GM12878 (cell line): ENCODE data around the gene MAP7. TPM values are rescaled to one million over a fixed set of nuclear protein-coding genes. Genes with fewer than 3 reads are reported as not detected.
A peak's percentile ranks its signal among the peaks of the same experiment; 100 is the strongest.

Experiments
- ATAC-seq: fragments of 200-7000 bp; cut with Tn5 transposase; 3 replicates; pipeline ENCODE4 v1.9.1; 2020; ENCODE audit warnings: mild to moderate bottlenecking, moderate library complexity
- BruUV-seq: library from RNA; stranded (reverse); fragments of 400-500 nt; replicated peaks from 2 replicates; lab custom pipeline; 2021; lab: Mats Ljungman, UMichigan
- CTCF ChIA-PET: fragments of 300-600 bp; sonication (Branson Sonifier 250); formaldehyde crosslinking; extraction: SDS; loops from one replicate; lab custom pipeline; 2021; ENCODE audit warnings: inconsistent platforms; lab: Yijun Ruan, JAX
- POLR2A ChIA-PET: fragments of 350-600 bp; formaldehyde crosslinking; extraction: SDS; loops from one replicate; lab custom pipeline; 2021; ENCODE audit warnings: inconsistent platforms; lab: Charles Lee
- RAD21 ChIA-PET: fragments of 300-600 bp; sonication (Branson Sonifier 250); formaldehyde crosslinking; loops from one replicate; lab custom pipeline; 2023; ENCODE audit warnings: antibody characterized with exemption; ENCODE audit not compliant: unreplicated experiment; lab: Charles Lee
- SMC1A ChIA-PET: fragments of 300-600 bp; sonication (Branson Sonifier 250); formaldehyde crosslinking; loops from one replicate; lab custom pipeline; 2023; ENCODE audit not compliant: unreplicated experiment, uncharacterized antibody; lab: Charles Lee
- DNase-seq: peaks from one replicate; pipeline ENCODE4 v3.0.0-alpha.2; 2011; ENCODE audit warnings: low read depth, low spot score
- FAIRE-seq: peaks from 3 replicates; lab custom pipeline; 2011; peaks lifted over from hg19 to GRCh38; lab: Jason Lieb, UNC
- H2AFZ ChIP-seq: 2 replicates; pipeline ENCODE4 v1.6.0; 2011; ENCODE audit warnings: low read depth, low read length, control low read depth; ENCODE audit not compliant: control insufficient read depth
- H3K27ac ChIP-seq: 2 replicates; pipeline ENCODE4 v1.5.1; 2011; ENCODE audit warnings: control low read depth; ENCODE audit not compliant: control insufficient read depth, insufficient read depth
- H3K27me3 ChIP-seq, 2 experiments: replicated peaks in 1 of 2; 2 replicates each; pipeline versions ENCODE4 v1.6.0 to v1.6.1; 2011; ENCODE audit warnings: low read length in 1 of 2; ENCODE audit not compliant: control insufficient read depth in 2 of 2, insufficient read depth in 2 of 2
- H3K36me3 ChIP-seq, 2 experiments: 2 replicates each; pipeline ENCODE4 v1.5.1; 2011; ENCODE audit warnings: low read length in 1 of 2; ENCODE audit not compliant: control insufficient read depth in 2 of 2, insufficient read depth in 2 of 2
- H3K4me1 ChIP-seq: 2 replicates; pipeline ENCODE4 v1.6.1; 2011; ENCODE audit warnings: mild to moderate bottlenecking, low read length, moderate library complexity, mixed read lengths; ENCODE audit not compliant: control insufficient read depth, insufficient read depth
- H3K4me2 ChIP-seq: 2 replicates; pipeline ENCODE4 v1.6.0; 2011; ENCODE audit warnings: control low read depth; ENCODE audit not compliant: control insufficient read depth, insufficient read depth
- H3K4me3 ChIP-seq: fragments of 200-600 bp; sonication (generic); 2 replicates; pipeline ENCODE4 v1.5.1; 2016
- H3K79me2 ChIP-seq: 2 replicates; pipeline ENCODE4 v1.6.0; 2011; ENCODE audit warnings: low read length; ENCODE audit not compliant: control insufficient read depth, insufficient read depth
- H3K9ac ChIP-seq: 2 replicates; pipeline ENCODE4 v1.8.0; 2011; ENCODE audit warnings: low read length, control low read depth, mixed read lengths; ENCODE audit not compliant: control insufficient read depth, insufficient read depth
- H3K9me3 ChIP-seq: replicated peaks from 3 replicates; pipeline ENCODE4 v1.5.1; 2011; ENCODE audit warnings: mild to moderate bottlenecking, low read length; ENCODE audit not compliant: control insufficient read depth, insufficient read depth
- H4K20me1 ChIP-seq: 2 replicates; pipeline ENCODE4 v1.6.0; 2011; ENCODE audit not compliant: control insufficient read depth, insufficient read depth
- ATF2 ChIP-seq: IDR thresholded peaks from 2 replicates; pipeline ENCODE4 v1.6.1; 2012; ENCODE audit warnings: low read length, inconsistent platforms
- ATF3 ChIP-seq: IDR thresholded peaks from 2 replicates; pipeline ENCODE4 v1.6.1; 2011; ENCODE audit warnings: low read depth, mild to moderate bottlenecking, low read length, moderate library complexity, borderline replicate concordance; ENCODE audit errors: extremely low read depth
- BMI1 ChIP-seq: fragments of 450-650 bp; IDR thresholded peaks from 2 replicates; pipeline ENCODE4 v1.6.1; 2016; ENCODE audit warnings: mild to moderate bottlenecking, moderate library complexity, borderline replicate concordance
- CBX3 ChIP-seq: fragments of 200-600 bp; sonication (generic); IDR thresholded peaks from 2 replicates; pipeline ENCODE4 v1.6.1; 2016; ENCODE audit warnings: low read depth, borderline replicate concordance
- E4F1 ChIP-seq: fragments of 450-650 bp; IDR thresholded peaks from 2 replicates; pipeline ENCODE4 v1.6.1; 2018; ENCODE audit warnings: borderline replicate concordance, mild to moderate bottlenecking; ENCODE audit not compliant: partially characterized antibody
- EGR1 ChIP-seq, 2 experiments: IDR thresholded peaks; 1 replicate in 1 of 2; 2 replicates in 1 of 2; pipeline ENCODE4 v1.6.1; 2011 to 2012; ENCODE audit warnings: low read depth in 2 of 2, low read length in 2 of 2, borderline replicate concordance in 1 of 2, mild to moderate bottlenecking in 1 of 2, moderate library complexity in 1 of 2
- IKZF1 ChIP-seq: fragments of 450-650 bp; conservative IDR thresholded peaks from 2 replicates; pipeline ENCODE4 v1.6.1; 2017; ENCODE audit warnings: antibody characterized with exemption, mild to moderate bottlenecking
- MTA3 ChIP-seq: IDR thresholded peaks from 2 replicates; pipeline ENCODE4 v1.6.1; 2012; ENCODE audit warnings: low read length, inconsistent platforms, borderline replicate concordance
- NFIC ChIP-seq: IDR thresholded peaks from 2 replicates; pipeline ENCODE4 v1.6.1; 2012; ENCODE audit warnings: low read depth, mild to moderate bottlenecking, inconsistent platforms, low read length, moderate library complexity
- NKRF ChIP-seq: fragments of 450-650 bp; conservative IDR thresholded peaks from 2 replicates; pipeline ENCODE4 v1.6.1; 2017; ENCODE audit warnings: mild to moderate bottlenecking, moderate library complexity
- PAX8 ChIP-seq: fragments of 450-650 bp; IDR thresholded peaks from 2 replicates; pipeline ENCODE4 v1.6.1; 2017; ENCODE audit warnings: mild to moderate bottlenecking, moderate library complexity
- SP1 ChIP-seq: IDR thresholded peaks from one replicate; pipeline ENCODE4 v1.6.1; 2011; ENCODE audit warnings: low read depth, low read length
- SPI1 ChIP-seq: IDR thresholded peaks from 2 replicates; pipeline ENCODE4 v1.6.1; 2011; ENCODE audit warnings: low read depth, mild to moderate bottlenecking, low read length, moderate library complexity, borderline replicate concordance; ENCODE audit not compliant: insufficient read depth
- ZBTB4 ChIP-seq: fragments of 450-650 bp; formaldehyde crosslinking; IDR thresholded peaks from 2 replicates; pipeline ENCODE4 v1.4.0; 2022; ENCODE audit warnings: mild to moderate bottlenecking, moderate library complexity
- in situ Hi-C: fragments of 300-500 bp; cut with MboI; formaldehyde crosslinking; loops from 9 replicates; pipeline ENCODE4 v1.14.3; 2018; ENCODE audit warnings: mixed read lengths
- intact Hi-C: fragments of 100-400 bp; cut with micrococcal nuclease; formaldehyde crosslinking; loops from one replicate; pipeline ENCODE4 v1.14.2; 2022; ENCODE audit not compliant: unreplicated experiment
- polyA plus RNA-seq, 11 experiments: library from polyadenylated mRNA; depleted of rRNA in 4 of 11; unstranded in 6 of 11; stranded (reverse) in 5 of 11; fragments of >200 nt; fragmentation: Nextera tagmentation in 4 of 11; fragmentation: Illumina TruSeq in 1 of 11; extraction: Ambion mirVana in 4 of 11; extraction: Trizol in 1 of 11; gene quantifications; 1 replicate in 1 of 11; 2 replicates in 10 of 11; pipeline versions ENCODE4 v1.2.1 to v1.2.3, GENCODE V29; 2011 to 2016; ENCODE audit warnings: inconsistent platforms in 2 of 11, missing spikeins in 2 of 11, low read depth in 1 of 11
- total RNA-seq, 4 experiments: library from RNA; depleted of rRNA in 3 of 4; stranded (reverse); fragments of >200 nt in 3 of 4; fragmentation: Illumina TruSeq in 1 of 4; extraction: Trizol in 1 of 4; gene quantifications; 2 replicates each; pipeline versions ENCODE4 v1.2.1 to v1.2.3, GENCODE V29; 2013 to 2021

Gene MAP7
- total and polyA plus RNA-seq, 10 of the 15 experiments (the other 5 are each of a cell fraction or from before 2014, with no cell fraction given), result 0.04 to 0.17 (median 0.08) TPM; not detected in 2

- TF ChIP-seq SP1 (no peak), NFIC (no peak), SPI1 (no peak), MTA3 (no peak), IKZF1 (no peak)
Measured at GRCh38 chr6:136576821-136577220, 26.6 kb upstream of the MAP7 start (continued).

GRCh38 chr6:136571496-136571895 lies 21.3 kb upstream of the MAP7 start:
- no peak overlapping the region for H3K4me3 ChIP-seq
- RAD21 ChIA-PET, result no interaction called here
- H3K4me1 ChIP-seq, result no peaks in the 10 kb centered on the region
- BruUV-seq, result TSS peak; percentile 7
- no peak overlapping the region for H3K27ac ChIP-seq
- peaks cover 3% of the 10 kb centered on the region; the same call in 2 of the 3 replicates for H3K9me3 ChIP-seq
- no peak for FAIRE-seq
- no peak overlapping the region for H3K4me2 ChIP-seq
- H3K27me3 ChIP-seq, result no peaks in the 10 kb centered on the region
- H3K36me3 ChIP-seq, result peaks cover 7 to 46% of the 10 kb centered on the region in 2 experiments
- H4K20me1 ChIP-seq, result no peaks in the 10 kb centered on the region
- H3K9ac ChIP-seq, result no peak overlapping the region
- CTCF ChIA-PET, result no interaction called here
- ATAC-seq, result no peak
- H3K79me2 ChIP-seq, result no peaks in the 10 kb centered on the region
- POLR2A ChIA-PET, result no interaction called here
- intact Hi-C loops (no loop called here), in situ Hi-C loops (no loop called here)
- no peak overlapping the region for H2AFZ ChIP-seq
- SMC1A ChIA-PET, result no interaction called here
- no peak for DNase-seq
- TF ChIP-seq ZBTB4 (CRISPR knock-in tag) (no peak), PAX8 (no peak), E4F1 (no peak), CBX3 (no peak), ATF2 (no peak), NKRF (no peak), ATF3 (no peak), BMI1 (no peak), SPI1 (no peak), EGR1 (IDR thresholded peaks at IDR 0.05; ENCODE audit: borderline replicate concordance in 1 of 2, low read depth in 2 of 2, low read length in 2 of 2) (no peak)
